GM04504 (cell line): ENCODE measurements around the gene METTL1.
"Not testable (repeated sequence)": the region's sequence is repeated elsewhere in the genome, so short reads cannot be mapped to it uniquely, and the experiment has no call there.

Source experiments
- DNase-seq: peaks from one replicate; pipeline ENCODE4 v3.0.0-alpha.2; 2012; ENCODE audit warnings: low read depth

The METTL1 gene

DNA sequence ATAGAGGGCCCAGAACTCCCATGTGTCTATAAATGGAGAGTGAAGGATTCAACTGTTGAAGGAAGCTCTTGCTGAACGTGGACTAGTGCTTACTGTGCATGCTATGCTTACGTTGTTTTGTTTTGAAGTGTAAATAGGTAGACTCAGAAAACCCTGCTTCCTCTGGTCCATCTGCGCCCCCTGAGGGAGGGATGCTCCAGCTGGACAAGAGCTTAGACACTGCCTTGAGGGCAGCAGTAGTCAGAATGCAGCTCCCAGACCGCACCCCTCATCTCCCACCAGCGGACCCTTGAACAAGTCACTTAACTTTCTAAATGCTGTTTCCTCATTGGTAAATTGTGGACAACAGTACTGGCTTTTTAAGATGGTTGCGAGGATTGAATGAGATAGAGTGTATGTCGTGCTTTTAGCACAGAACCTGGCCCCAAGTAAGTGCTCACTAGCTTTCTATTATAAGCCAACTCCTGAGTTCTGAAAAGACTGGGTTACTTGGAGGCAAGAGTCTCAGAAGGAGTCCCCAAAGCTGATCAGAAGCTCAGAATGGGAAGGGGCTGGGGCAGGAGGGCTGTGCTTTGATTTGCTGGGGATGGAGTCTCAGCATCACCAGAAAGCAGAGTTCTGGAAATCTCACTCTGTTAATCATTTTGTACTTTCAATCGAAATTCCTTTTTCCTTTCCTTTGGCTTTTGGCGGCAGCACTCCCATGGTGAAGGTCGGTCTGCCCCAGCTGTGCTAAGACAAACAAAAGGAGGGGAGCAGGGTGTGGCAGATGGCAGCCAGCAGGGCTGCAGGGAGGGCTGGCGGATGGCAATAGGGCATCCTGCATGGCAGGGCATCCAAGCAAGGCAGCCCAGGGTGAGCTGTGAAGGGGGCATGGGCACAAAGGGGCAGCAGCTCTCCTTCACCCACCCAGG, 48.9 kb downstream of the METTL1 start:
- DNase-seq, result no peak

DNA sequence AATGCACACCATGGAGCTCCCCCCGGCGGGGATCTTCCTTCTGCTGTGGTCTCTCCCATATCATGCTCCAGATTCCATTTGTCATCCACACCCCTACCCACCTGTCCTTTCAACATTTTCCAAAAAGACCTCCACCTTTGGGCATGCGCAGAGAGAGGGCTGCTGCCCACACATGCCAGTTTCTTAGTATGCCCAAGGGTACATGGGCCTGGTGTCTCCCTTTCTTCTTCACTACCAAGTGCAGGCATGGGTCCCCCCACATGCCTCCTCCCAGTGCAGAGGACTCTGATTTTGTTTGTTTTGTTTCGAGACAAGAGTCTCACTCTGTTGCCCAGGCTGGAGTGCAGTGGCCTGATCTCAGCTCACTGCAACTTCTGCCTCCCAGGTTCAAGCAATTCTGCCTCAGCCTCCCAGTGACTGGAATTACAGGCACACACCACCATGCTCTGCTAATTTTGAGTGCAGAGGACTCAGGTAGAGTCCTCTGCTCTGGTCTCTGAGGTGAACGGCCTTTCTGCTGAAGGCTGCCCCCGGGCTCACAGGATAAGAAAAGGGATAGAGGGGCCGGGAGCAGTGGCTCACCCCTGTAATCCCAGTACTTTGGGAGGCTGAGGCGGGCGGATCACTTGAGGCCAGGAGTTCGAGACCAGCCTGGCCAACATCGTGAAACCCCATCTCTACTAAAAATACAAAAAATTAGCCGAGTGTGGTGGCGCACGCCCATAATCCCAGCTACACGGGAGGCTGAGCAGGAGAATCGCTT, 49.9 kb downstream of the METTL1 start:
- not testable (repeated sequence) for DNase-seq

DNA sequence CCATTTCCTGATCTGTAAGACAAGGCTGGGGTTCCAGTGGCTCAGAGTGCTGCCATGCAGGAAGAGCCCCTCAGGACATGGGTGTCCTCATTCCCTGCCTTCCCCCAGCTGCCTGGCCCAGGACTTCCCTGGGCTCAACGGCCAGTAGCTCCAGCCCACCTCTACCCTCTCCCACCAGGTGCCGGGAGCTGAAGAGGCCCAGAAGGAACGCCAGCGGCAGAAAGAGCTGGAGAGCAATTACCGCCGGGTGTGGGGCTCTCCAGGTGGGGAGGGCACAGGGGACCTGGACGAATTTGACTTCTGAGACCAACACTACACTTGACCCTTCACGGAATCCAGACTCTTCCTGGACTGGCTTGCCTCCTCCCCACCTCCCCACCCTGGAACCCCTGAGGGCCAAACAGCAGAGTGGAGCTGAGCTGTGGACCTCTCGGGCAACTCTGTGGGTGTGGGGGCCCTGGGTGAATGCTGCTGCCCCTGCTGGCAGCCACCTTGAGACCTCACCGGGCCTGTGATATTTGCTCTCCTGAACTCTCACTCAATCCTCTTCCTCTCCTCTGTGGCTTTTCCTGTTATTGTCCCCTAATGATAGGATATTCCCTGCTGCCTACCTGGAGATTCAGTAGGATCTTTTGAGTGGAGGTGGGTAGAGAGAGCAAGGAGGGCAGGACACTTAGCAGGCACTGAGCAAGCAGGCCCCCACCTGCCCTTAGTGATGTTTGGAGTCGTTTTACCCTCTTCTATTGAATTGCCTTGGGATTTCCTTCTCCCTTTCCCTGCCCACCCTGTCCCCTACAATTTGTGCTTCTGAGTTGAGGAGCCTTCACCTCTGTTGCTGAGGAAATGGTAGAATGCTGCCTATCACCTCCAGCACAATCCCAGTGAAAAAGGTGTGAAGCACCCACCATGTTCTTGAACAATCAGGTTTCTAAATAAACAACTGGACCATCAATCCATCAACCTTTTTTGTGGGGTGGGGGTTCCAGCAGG, 51.0 kb downstream of the METTL1 start:
- no peak for DNase-seq

DNA sequence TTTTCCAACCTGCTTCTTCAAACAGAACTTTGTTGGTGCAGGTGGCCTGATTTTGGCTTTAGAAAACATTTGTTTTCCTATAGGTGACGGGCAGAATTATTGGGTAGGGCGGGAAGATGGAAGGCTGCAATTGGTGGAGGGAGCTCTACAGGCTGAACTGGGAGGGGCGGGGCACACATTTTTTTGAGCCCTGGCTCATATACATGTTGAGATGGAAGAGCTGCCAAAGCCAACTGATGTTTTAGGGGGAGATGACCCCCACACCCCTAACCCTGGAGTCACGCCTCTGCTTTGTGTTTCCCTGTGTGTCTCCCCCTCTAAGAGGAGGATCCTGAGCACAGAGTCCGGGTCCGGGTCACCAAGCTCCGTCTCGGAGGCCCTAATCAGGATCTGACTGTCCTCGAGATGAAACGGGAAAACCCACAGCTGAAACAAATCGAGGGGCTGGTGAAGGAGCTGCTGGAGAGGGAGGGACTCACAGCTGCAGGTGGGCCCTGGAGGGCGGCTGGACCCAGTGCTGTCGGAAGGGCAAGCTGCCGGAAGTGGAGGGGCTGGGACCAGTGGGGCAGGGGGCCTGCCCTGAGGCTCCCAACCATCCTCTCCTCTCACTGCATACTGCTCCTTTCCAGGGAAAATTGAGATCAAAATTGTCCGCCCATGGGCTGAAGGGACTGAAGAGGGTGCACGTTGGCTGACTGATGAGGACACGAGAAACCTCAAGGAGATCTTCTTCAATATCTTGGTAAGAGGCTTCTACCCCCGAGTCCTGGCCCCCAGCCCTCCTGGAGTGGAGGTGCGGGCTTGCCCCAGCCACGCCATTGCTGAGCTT, 51.9 kb downstream of the METTL1 start:
- no peak for DNase-seq

DNA sequence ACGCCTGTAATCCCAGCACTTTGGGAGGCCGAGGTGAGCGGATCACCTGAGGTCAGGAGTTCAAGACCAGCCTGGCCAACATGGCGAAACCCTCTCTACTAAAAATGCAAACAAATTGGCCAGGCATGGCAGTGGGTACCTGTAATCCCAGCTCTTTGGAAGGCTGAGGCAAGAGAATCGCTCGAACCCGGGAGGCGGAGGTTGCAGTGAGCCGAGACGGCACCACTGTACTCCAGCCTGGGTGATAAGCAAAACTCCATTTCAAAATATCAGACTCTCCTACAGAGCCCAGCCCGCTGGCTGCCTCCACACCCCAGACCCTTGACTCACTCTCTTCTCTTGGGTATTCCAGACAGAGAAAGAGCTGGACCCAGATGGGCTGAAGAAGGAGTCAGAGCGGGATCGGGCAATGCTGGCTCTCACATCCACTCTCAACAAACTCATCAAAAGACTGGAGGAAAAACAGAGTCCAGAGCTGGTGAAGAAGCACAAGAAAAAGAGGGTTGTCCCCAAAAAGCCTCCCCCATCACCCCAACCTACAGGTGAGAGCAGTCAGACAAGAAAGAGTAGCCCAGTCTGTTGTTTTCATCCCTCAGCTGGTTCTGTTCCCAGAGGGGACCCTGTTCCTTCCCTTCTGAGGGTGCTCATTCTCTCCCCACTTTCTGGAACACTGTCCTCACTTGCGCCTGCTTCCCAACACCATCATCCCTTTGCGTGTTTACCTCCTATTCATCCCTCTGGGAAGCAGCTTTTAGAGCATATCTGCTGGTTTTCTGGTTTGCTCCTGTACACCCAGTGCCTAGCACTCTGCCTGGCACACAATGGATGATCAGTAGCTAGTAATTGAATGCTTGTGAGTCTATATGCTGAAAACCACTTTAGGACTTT, 53.0 kb downstream of the METTL1 start:
- DNase-seq, result no peak
